ENCODE results near the gene SLC24A3.

SLC24A3 gene

GRCh38 chr20:19453410-19453809 lies 241.0 kb downstream of the SLC24A3 start:
- Histone ChIP-seq H3K9me3 (no peaks in the 10 kb centered on the region), H3K4me1 (ENCODE audit: control insufficient read depth in 1 of 2, insufficient read depth in 1 of 2, low read depth in 1 of 2, low read length in 1 of 2) (peaks cover 19 to 27% of the 10 kb centered on the region in 2 experiments), H3K27me3 (no peaks in the 10 kb centered on the region), H3K4me3 (ENCODE audit: low read depth in 1 of 2, low read length in 1 of 2) (no peak overlapping the region), H3K36me3 (no peaks in the 10 kb centered on the region), H3K27ac (no peak overlapping the region)
- no peak for TF ChIP-seq CTCF (IDR thresholded peaks at IDR 0.05)

- peaks cover 19 to 27% of the 10 kb centered on the region in 2 experiments for H3K4me1 ChIP-seq (ENCODE audit: control insufficient read depth in 1 of 2, insufficient read depth in 1 of 2, low read depth in 1 of 2, low read length in 1 of 2)
Observed at GRCh38 chr20:19453862-19454261, 241.4 kb downstream of the SLC24A3 start.

DNA sequence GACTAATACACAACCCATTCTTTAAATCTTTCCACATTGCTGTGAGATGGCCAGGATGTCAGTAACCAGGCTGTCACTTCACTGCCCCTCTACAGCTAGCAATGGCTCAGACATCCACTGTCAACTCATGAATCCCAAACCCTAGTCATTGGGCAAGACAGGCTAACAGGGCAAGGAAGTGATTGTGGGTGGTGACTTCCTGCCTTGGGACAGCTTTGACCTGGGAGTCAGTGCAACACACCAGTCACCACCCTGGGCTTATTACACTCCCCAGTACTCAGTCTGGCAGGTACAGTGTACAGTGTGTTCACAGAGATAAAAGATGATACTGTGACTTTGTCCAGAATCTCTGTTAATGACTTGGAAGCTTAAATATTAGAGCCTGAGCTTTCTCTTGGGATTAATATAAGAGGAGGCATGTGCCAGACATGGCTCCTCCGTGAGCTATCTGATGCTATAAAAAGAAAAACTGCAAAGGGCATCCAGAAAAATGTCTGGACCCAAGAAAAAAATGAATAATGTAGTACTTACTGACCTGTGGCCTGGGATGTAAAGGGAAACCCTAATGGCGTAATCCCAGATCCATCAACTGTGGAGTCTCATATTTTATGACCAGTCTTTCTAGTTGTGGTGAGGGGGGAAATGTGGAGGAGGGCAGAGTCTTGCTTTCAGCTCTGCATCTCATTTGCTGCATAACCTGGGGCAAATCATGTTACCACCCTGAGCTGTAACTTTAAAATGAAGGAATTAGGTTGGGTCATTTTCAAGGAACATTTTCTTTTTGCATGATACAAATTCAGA lies 244.4 kb downstream of the SLC24A3 start:
- TF ChIP-seq CTCF (IDR thresholded peaks at IDR 0.05): no peak
- Histone ChIP-seq H3K4me1 (ENCODE audit: control insufficient read depth in 1 of 2, insufficient read depth in 1 of 2, low read depth in 1 of 2, low read length in 1 of 2) (peaks cover 10 to 16% of the 10 kb centered on the region in 2 experiments), H3K27me3 (no peaks in the 10 kb centered on the region), H3K4me3 (ENCODE audit: low read depth in 1 of 2, low read length in 1 of 2) (no peak overlapping the region), H3K27ac (no peak overlapping the region), H3K9me3 (no peaks in the 10 kb centered on the region), H3K36me3 (no peaks in the 10 kb centered on the region)

More at GRCh38 chr20:19453862-19454261, 241.4 kb downstream of the SLC24A3 start:
- no peak for TF ChIP-seq CTCF (IDR thresholded peaks at IDR 0.05)
- H3K27me3 ChIP-seq: no peaks in the 10 kb centered on the region
- no peak overlapping the region for H3K4me3 ChIP-seq (ENCODE audit: low read depth in 1 of 2, low read length in 1 of 2)
- H3K36me3 ChIP-seq: no peaks in the 10 kb centered on the region
- H3K27ac ChIP-seq: no peak overlapping the region
- no peaks in the 10 kb centered on the region for H3K9me3 ChIP-seq

- Histone ChIP-seq H3K36me3 (no peaks in the 10 kb centered on the region), H3K4me1 (ENCODE audit: control insufficient read depth in 1 of 2, insufficient read depth in 1 of 2, low read depth in 1 of 2, low read length in 1 of 2) (peaks cover 8% of the 10 kb centered on the region in 2 experiments), H3K9me3 (no peaks in the 10 kb centered on the region), H3K27me3 (no peaks in the 10 kb centered on the region), H3K27ac (no peak overlapping the region), H3K4me3 (ENCODE audit: low read depth in 1 of 2, low read length in 1 of 2) (no peak overlapping the region)
- TF ChIP-seq CTCF (IDR thresholded peaks at IDR 0.05): no peak
Observed at GRCh38 chr20:19457611-19458010, 245.2 kb downstream of the SLC24A3 start.

GRCh38 chr20:19460386-19460785 lies 247.9 kb downstream of the SLC24A3 start:
- peaks cover 8 to 10% of the 10 kb centered on the region in 2 experiments for H3K4me1 ChIP-seq (ENCODE audit: control insufficient read depth in 1 of 2, insufficient read depth in 1 of 2, low read depth in 1 of 2, low read length in 1 of 2)
- no peak overlapping the region for H3K27ac ChIP-seq
- H3K36me3 ChIP-seq: no peaks in the 10 kb centered on the region
- H3K9me3 ChIP-seq: no peaks in the 10 kb centered on the region
- TF ChIP-seq CTCF (IDR thresholded peaks at IDR 0.05): no peak
- H3K4me3 ChIP-seq (ENCODE audit: low read depth in 1 of 2, low read length in 1 of 2): no peak overlapping the region
- H3K27me3 ChIP-seq: no peaks in the 10 kb centered on the region
